ENCODE measurements around the gene HPX.

DNA sequence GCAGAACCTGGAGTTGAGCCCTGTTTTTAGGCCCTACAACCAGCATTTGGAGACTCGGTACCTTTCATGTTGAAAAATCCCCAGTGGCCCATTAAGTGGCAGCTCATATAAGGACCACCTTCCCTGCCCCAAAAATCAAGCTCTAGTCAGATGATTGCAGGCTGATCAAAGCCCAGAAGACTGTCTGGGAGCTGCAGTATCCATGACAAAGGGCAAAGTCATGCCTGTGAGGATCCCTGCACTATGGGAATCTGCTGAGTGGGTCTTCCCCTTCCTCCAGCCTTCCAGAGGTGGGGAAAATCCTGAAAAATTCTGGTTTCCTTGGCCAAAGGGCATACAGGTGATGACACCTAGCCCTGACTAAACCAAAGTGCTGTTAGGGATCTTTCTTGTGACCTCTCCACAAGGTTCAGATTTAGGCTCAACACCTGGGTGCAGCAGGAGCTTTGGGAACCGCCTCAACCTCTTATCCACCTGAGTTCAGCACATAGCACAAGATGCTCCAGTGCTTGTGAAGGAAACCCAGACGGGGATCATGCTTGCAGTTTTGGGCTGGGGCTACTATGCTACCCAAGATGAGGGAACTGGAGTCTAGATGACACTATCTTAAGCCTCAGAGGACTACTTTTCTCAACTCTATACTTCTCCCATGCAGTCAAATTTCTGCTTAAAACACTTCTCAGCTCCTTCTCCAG, 34.2 kb upstream of the HPX start:
- TF ChIP-seq, protein P1, sequence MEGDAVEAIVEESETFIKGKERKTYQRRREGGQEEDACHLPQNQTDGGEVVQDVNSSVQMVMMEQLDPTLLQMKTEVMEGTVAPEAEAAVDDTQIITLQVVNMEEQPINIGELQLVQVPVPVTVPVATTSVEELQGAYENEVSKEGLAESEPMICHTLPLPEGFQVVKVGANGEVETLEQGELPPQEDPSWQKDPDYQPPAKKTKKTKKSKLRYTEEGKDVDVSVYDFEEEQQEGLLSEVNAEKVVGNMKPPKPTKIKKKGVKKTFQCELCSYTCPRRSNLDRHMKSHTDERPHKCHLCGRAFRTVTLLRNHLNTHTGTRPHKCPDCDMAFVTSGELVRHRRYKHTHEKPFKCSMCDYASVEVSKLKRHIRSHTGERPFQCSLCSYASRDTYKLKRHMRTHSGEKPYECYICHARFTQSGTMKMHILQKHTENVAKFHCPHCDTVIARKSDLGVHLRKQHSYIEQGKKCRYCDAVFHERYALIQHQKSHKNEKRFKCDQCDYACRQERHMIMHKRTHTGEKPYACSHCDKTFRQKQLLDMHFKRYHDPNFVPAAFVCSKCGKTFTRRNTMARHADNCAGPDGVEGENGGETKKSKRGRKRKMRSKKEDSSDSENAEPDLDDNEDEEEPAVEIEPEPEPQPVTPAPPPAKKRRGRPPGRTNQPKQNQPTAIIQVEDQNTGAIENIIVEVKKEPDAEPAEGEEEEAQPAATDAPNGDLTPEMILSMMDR (IDR thresholded peaks at IDR 0.05), result no peak
- TF ChIP-seq POLR2AphosphoS5 (IDR thresholded peaks at IDR 0.05; ENCODE audit: low read depth, low read length), result peak; percentile 75; the same call in 1 of the 2 replicates
- TF ChIP-seq SIN3A (IDR thresholded peaks at IDR 0.05; ENCODE audit: borderline replicate concordance, insufficient read depth, low read depth, low read length), result 0 out of 2 replicates have a peak, but pooled peaks have one; percentile 25
- TF ChIP-seq TCF7L2 (IDR thresholded peaks at IDR 0.05; ENCODE audit: low read depth, low read length), result no peak
- TF ChIP-seq, protein P2, sequence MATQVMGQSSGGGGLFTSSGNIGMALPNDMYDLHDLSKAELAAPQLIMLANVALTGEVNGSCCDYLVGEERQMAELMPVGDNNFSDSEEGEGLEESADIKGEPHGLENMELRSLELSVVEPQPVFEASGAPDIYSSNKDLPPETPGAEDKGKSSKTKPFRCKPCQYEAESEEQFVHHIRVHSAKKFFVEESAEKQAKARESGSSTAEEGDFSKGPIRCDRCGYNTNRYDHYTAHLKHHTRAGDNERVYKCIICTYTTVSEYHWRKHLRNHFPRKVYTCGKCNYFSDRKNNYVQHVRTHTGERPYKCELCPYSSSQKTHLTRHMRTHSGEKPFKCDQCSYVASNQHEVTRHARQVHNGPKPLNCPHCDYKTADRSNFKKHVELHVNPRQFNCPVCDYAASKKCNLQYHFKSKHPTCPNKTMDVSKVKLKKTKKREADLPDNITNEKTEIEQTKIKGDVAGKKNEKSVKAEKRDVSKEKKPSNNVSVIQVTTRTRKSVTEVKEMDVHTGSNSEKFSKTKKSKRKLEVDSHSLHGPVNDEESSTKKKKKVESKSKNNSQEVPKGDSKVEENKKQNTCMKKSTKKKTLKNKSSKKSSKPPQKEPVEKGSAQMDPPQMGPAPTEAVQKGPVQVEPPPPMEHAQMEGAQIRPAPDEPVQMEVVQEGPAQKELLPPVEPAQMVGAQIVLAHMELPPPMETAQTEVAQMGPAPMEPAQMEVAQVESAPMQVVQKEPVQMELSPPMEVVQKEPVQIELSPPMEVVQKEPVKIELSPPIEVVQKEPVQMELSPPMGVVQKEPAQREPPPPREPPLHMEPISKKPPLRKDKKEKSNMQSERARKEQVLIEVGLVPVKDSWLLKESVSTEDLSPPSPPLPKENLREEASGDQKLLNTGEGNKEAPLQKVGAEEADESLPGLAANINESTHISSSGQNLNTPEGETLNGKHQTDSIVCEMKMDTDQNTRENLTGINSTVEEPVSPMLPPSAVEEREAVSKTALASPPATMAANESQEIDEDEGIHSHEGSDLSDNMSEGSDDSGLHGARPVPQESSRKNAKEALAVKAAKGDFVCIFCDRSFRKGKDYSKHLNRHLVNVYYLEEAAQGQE (IDR thresholded peaks at IDR 0.05; ENCODE audit: insufficient read depth in 1 of 2, low read depth in 2 of 2, low read length in 1 of 2), result no peak

All from Panc1 (cell line).